ENCODE measurements around the gene BCR. TPM values are rescaled to one million over a fixed set of nuclear protein-coding genes. Genes with fewer than 3 reads are reported as not detected.

Gene BCR
- total and polyA plus RNA-seq, 2 experiments from 2014 or later, result 38.8 to 42.2 TPM

GRCh38 chr22:23250056-23250784 is 69.9 kb downstream of the BCR start:
- H3K27ac ChIP-seq, result peak overlapping the region; percentile 10
- peaks cover 34% of the 10 kb centered on the region for H3K4me1 ChIP-seq (ENCODE audit: insufficient read depth)
- H3K4me3 ChIP-seq, result no peak overlapping the region
- no peaks in the 10 kb centered on the region for H3K9me3 ChIP-seq (ENCODE audit: low read depth)
- peaks cover 92% of the 10 kb centered on the region for H3K79me2 ChIP-seq
- H3K27me3 ChIP-seq, result no peaks in the 10 kb centered on the region
- DNase-seq (ENCODE audit: low spot score), result no peak
- no peak overlapping the region for H2AFZ ChIP-seq
- no peaks in the 10 kb centered on the region for H3K36me3 ChIP-seq (replicated peaks; ENCODE audit: insufficient read depth, low read depth)
- no peak for TF ChIP-seq EZH2 (IDR thresholded peaks at IDR 0.05; ENCODE audit: borderline replicate concordance)
- TF ChIP-seq EZH2phosphoT487 (IDR thresholded peaks at IDR 0.05; ENCODE audit: low read depth, severe bottlenecking, unreplicated experiment), result no peak
- no peak for TF ChIP-seq CTCF (IDR thresholded peaks at IDR 0.05; ENCODE audit: poor library complexity)
- WGBS (ENCODE audit: low lambda C conversion rate, missing lambda C conversion rate), result 72% methylated on average over 16 of the region's 16 CpGs
- H3K9me2 ChIP-seq (replicated peaks; ENCODE audit: insufficient read depth), result no peaks in the 10 kb centered on the region
- peaks cover 6% of the 10 kb centered on the region for H4K20me1 ChIP-seq (ENCODE audit: insufficient read depth, poor library complexity, severe bottlenecking)
- no peak overlapping the region for H3K4me2 ChIP-seq

DNA sequence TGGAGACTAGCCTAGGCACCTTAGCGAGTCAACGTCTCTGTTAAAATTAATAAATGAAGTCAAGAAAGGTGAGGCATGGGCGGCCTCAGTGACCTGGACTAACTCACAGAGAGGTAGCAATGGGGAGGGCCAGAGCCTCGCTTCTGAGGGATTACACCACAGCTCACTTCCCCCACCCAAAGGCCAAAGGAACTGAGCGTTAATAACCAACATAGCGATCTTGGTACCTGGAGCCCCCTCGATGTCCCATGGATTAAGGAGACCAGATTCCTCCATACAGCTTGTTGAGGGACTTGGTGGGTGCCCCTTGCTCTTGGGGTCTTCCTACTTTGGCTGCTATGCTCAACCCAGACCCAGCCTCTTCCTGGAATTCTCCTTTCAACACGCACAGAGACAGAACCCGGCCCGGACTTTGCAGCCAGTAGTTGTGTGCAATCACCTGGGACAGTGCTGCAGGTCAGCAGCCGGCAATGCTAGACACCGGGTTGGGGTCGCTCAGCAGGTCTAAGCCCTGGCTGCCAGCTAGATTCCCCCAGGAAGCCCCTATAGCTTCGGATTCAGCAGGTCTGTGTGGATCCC is 70.6 kb downstream of the BCR start:
- H3K27ac ChIP-seq, result peak overlapping the region; percentile 54
- no peak overlapping the region for H3K4me2 ChIP-seq
- H3K79me2 ChIP-seq, result peaks cover 89% of the 10 kb centered on the region
- H3K4me1 ChIP-seq (ENCODE audit: insufficient read depth), result peaks cover 31% of the 10 kb centered on the region
- no peaks in the 10 kb centered on the region for H3K36me3 ChIP-seq (replicated peaks; ENCODE audit: insufficient read depth, low read depth)
- 89% methylated on average over 14 of the region's 14 CpGs for WGBS (ENCODE audit: low lambda C conversion rate, missing lambda C conversion rate)
- peaks cover 6% of the 10 kb centered on the region for H4K20me1 ChIP-seq (ENCODE audit: insufficient read depth, poor library complexity, severe bottlenecking)
- H2AFZ ChIP-seq, result no peak overlapping the region
- H3K9me3 ChIP-seq (ENCODE audit: low read depth), result no peaks in the 10 kb centered on the region
- H3K4me3 ChIP-seq, result no peak overlapping the region
- H3K9me2 ChIP-seq (replicated peaks; ENCODE audit: insufficient read depth), result no peaks in the 10 kb centered on the region
- H3K27me3 ChIP-seq, result no peaks in the 10 kb centered on the region
- TF ChIP-seq EZH2phosphoT487 (IDR thresholded peaks at IDR 0.05; ENCODE audit: low read depth, severe bottlenecking, unreplicated experiment), result no peak
- TF ChIP-seq EZH2 (IDR thresholded peaks at IDR 0.05; ENCODE audit: borderline replicate concordance), result no peak
- TF ChIP-seq CTCF (IDR thresholded peaks at IDR 0.05; ENCODE audit: poor library complexity), result no peak
- no peak for DNase-seq (ENCODE audit: low spot score)

DNA sequence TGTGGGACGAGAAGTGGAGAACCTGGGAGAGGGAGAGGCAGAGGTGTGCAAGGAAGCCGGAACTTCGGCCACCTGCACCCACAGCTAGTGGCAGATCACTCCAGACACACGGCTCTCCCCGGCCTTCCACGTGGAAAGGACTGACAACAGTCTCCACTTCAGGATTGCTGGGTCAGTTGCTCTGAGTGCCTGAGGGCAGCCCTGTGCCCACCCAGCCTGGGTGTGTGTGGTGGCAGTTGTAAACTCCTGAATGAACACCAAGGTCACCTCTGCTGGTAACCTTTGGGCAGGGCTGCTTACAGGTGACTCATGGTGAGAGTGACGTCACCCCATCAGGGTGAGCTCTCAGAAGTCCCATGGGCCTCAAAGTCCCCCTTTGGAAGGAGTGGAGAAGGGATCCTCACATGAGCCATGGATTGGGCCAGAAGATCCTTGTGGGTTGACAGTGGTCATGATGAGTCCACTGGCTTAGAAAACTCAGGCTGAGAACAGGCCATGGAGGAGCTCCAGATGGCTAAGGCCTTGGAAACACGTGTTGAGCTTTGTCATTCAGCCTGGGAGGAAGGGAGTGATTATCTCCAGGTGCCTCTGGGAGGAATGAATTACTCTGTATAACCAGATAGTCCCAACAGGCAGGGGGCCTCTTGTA is 71.3 kb downstream of the BCR start:
- TF ChIP-seq EZH2 (IDR thresholded peaks at IDR 0.05; ENCODE audit: borderline replicate concordance), result no peak
- TF ChIP-seq CTCF (IDR thresholded peaks at IDR 0.05; ENCODE audit: poor library complexity), result no peak
- TF ChIP-seq EZH2phosphoT487 (IDR thresholded peaks at IDR 0.05; ENCODE audit: low read depth, severe bottlenecking, unreplicated experiment), result no peak
- H4K20me1 ChIP-seq (ENCODE audit: insufficient read depth, poor library complexity, severe bottlenecking), result peaks cover 6% of the 10 kb centered on the region
- H3K9me2 ChIP-seq (replicated peaks; ENCODE audit: insufficient read depth), result no peaks in the 10 kb centered on the region
- H2AFZ ChIP-seq, result no peak overlapping the region
- H3K4me3 ChIP-seq, result no peak overlapping the region
- peaks cover 87% of the 10 kb centered on the region for H3K79me2 ChIP-seq
- peak; percentile 70 for DNase-seq (ENCODE audit: low spot score)
- H3K9me3 ChIP-seq (ENCODE audit: low read depth), result no peaks in the 10 kb centered on the region
- no peak overlapping the region for H3K4me2 ChIP-seq
- H3K36me3 ChIP-seq (replicated peaks; ENCODE audit: insufficient read depth, low read depth), result no peaks in the 10 kb centered on the region
- 84% methylated on average over 8 of the region's 8 CpGs for WGBS (ENCODE audit: low lambda C conversion rate, missing lambda C conversion rate)
- peaks cover 35% of the 10 kb centered on the region for H3K4me1 ChIP-seq (ENCODE audit: insufficient read depth)
- no peaks in the 10 kb centered on the region for H3K27me3 ChIP-seq
- H3K27ac ChIP-seq, result peak overlapping the region; percentile 54

Measured in hepatocyte (in vitro differentiated cells).